Measurements from ENCODE around the gene OSMR. TPM values are rescaled to one million over a fixed set of nuclear protein-coding genes. Genes with fewer than 3 reads are reported as not detected.
A peak's percentile ranks its signal among the peaks of the same experiment; 100 is the strongest.
"Not testable (repeated sequence)": the region's sequence is repeated elsewhere in the genome, so short reads cannot be mapped to it uniquely, and the experiment has no call there.

The OSMR gene
- total RNA-seq, 1 donor: under 0.01 TPM

DNA sequence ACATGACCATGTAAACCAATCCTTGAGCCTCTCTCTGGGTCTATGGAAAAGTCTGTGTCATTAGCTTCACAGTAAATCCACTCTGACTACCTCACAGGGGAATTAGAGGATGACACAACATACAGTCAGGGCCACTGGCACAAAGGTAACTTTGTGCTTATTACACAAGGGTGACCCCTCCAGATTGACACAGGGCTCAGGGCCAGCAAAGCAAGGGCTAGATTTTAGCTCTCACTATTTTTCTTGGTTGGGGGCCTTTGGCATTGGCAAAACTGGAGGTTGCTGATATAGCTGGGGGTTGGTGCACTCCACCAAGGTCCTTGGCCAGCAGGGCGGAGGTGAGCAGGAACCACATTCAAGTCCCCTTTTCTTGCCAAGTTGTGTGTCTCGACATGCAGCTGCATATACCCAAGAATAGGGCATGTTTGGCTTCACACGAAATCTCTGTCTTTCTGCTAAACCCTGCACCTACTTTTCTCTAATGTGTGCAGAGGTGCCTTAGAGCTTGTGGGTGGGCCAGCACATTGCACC lies 15.2 kb upstream of the OSMR start:
- DNase-seq (ENCODE audit: low read depth in 2 of 3, low spot score in 2 of 3): no peak

- no peak for DNase-seq (ENCODE audit: low read depth in 2 of 3, low spot score in 2 of 3)
These were observed 14.7 kb upstream of the OSMR start for GRCh38 chr5:38831117-38831516.

GRCh38 chr5:38831909-38832308 lies 13.9 kb upstream of the OSMR start:
- peak in 2 of 3 donors; percentile 30 to 46 for DNase-seq (ENCODE audit: low read depth in 2 of 3, low spot score in 2 of 3)

GRCh38 chr5:38832810-38833209 lies 13.0 kb upstream of the OSMR start:
- no peak for DNase-seq (ENCODE audit: low read depth in 2 of 3, low spot score in 2 of 3)

DNA sequence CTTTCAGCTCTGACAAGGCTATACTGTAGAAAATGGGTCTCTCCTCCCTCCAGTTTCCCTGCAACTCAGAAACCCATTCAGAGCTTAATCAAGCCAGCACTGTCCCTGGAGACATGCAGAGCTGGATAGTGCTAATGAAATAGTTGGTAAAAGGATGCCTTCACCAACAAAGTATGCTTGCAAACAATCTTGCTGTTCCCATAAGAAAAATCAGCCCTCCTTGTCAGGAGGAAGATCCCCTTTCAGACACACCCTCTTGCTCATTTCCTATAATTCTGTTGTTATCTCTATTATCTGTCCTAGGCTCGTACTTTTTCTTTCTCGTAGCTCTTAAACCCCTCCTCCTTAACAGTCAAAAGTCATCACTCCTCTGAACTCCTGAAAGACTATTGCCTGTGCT lies 9.9 kb upstream of the OSMR start:
- DNase-seq (ENCODE audit: low read depth in 2 of 3, low spot score in 2 of 3): no peak

- DNase-seq (ENCODE audit: low read depth in 2 of 3, low spot score in 2 of 3): no peak
These were observed 8.4 kb upstream of the OSMR start for GRCh38 chr5:38837416-38837815.

- no peak for DNase-seq (ENCODE audit: low read depth in 2 of 3, low spot score in 2 of 3)
These were observed 7.9 kb upstream of the OSMR start for GRCh38 chr5:38837932-38838331.

GRCh38 chr5:38843665-38844064 lies 2.1 kb upstream of the OSMR start:
- DNase-seq (ENCODE audit: low read depth in 2 of 3, low spot score in 2 of 3): no peak

DNA sequence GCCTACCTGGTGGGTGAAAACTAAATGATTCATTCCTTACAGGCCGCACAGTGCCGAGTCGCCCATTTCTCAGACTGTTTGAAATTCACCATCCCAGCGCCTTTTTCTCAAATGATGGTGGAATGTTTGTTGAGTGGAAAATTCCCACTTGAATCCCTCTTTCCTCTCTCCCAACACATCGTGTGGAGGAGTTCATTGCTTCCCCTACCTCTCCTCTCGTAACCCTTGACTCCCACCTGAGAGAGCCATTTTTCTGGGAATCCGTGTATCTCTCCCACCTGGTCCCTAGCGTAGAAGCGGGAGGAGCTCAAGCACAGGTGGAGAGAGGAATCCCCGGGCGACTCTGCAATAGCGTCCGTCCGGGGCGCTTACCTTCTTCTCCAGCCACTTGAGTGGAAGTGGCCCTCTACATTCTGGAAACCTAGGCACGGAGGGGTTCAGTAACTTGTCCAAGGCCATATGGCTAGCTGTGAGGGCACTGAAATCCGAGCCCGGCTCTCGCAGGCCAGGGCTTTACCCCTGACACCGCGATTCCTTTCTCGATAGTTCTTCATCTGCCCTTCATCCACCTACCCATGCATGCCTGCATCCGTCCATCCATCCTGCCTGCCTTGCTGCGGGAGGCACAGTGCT lies 683 bp downstream of the OSMR start:
- no peak for DNase-seq (ENCODE audit: low read depth in 2 of 3, low spot score in 2 of 3)

GRCh38 chr5:38847559-38848347 lies 1.9 kb downstream of the OSMR start:
- no peak for DNase-seq (ENCODE audit: low read depth in 2 of 3, low spot score in 2 of 3)

GRCh38 chr5:38848637-38849036 lies 2.8 kb downstream of the OSMR start:
- no peak for DNase-seq (ENCODE audit: low read depth in 2 of 3, low spot score in 2 of 3)

- not testable (repeated sequence) for DNase-seq (ENCODE audit: low read depth in 2 of 3, low spot score in 2 of 3)
These were observed 5.8 kb downstream of the OSMR start for GRCh38 chr5:38851640-38852039.

DNA sequence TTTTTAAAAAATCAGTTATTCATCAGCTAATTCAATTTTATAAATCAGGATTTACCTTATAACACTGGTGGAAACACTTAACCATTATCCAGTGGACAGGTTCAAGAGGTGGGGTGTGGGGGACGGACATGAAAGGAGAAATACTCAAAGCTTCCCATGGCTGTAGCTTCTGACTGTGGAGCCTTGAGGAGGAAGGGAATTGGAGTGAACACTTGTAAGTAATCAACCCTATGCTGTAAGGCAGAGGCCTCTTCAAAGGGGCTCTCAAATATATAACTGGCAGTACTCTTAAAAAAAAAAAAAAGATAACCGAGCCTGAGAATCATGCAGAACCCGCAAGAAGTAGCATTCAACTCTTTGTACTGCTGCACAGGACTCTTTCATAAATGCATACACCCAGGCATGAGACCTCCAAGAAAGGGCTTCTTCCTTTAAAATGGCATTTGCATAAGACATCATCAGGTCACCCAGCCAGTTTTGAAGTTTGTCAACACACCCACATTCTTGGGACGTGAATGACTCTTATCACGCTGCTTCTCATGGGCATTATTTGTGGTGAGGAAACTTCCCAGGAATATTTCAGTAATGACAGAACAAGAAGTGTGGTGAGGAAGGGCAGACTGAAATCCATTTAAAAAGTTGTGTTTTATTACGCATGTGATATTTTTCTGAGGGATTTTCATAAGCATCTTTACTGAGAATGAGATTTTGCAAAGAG lies 8.1 kb downstream of the OSMR start:
- DNase-seq (ENCODE audit: low read depth in 2 of 3, low spot score in 2 of 3): no peak

DNA sequence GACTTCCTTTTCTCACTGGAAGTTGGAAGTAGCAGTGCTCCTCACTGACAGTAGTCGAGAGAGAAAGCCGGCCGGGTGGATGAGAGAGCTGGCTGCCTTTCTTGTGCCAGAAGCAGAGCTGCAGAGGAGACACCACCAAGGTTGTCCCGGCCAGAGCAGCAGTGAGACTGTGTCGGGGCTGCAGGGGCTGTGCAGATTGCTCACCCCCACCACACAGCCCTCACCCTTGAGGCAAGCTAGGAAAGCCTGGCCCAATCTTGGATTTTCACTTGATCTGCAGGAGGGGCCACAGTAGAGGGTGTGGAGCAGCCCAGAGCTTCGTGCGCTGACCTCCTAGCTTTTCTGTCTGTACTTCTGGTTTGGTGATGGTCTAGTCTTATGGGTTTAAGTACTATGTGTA lies 9.1 kb downstream of the OSMR start:
- no peak for DNase-seq (ENCODE audit: low read depth in 2 of 3, low spot score in 2 of 3)

DNA sequence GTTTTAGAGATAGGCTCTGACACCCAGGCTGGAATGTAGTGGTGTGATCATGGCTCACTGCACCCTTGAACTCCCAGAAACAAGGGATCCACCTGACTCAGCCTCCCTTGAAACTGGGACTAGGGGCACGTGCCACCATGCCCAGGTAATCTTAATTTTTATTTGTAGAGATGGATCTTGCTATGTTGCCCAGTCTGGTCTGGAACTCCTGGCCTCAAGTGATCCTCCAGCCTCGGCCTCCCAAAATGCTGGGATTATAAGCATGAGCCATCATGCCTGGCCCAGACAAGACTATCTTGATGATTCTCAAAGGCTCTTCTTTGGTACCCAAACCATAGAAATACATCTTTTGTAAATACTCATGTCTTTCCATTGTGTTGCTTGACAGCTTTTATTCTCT lies 10.8 kb downstream of the OSMR start:
- DNase-seq (ENCODE audit: low read depth in 2 of 3, low spot score in 2 of 3): no peak

DNA sequence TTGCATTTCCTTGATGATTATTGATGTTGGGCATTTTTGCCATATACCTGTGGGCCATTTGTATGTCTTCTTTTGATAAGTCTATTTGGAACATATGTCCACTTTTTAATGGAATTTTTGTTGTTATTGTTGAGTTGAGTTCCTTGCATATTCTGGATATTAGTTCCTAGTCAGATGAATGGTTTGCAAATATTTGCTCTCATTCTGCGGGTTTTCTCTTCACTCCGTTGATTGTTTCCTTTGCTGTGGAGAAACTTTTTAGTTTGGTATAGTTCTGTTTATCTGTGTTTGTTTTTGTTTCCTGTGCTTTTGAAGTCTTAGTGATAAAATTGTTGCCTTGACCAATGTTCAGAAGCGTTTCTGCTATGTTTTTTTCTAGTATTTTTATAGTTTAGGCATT lies 13.0 kb downstream of the OSMR start:
- DNase-seq (ENCODE audit: low read depth in 2 of 3, low spot score in 2 of 3): no peak

DNA sequence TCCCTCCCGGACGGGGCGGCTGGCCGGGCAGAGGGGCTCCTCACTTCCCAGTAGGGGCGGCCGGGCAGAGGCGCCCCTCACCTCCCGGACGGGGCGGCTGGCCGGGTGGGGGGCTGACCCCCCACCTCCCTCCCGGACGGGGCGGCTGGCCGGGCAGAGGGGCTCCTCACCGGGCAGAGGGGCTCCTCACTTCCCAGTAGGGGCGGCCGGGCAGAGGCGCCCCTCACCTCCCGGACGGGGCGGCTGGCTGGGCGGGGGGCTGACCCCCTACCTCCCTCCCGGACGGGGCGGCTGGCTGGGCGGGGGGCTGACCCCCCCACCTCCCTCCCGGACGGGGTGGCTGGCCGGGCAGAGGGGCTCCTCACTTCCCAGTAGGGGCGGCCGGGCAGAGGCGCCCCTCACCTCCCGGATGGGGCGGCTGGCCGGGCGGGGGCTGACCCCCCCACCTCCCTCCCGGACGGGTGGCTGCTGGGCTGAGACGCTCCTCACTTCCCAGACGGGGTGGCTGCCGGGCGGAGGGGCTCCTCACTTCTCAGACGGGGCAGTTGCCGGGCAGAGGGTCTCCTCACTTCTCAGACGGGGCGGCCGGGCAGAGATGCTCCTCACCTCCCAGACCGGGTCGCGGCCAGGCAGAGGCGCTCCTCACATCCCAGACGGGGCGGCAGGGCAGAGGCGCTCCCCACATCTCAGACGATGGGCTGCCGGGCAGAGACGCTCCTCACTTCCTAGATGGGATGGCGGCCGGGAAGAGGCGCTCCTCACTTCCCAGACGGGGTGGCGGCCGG lies 16.4 kb downstream of the OSMR start:
- DNase-seq (ENCODE audit: low read depth in 2 of 3, low spot score in 2 of 3): not testable (repeated sequence)

- no peak for DNase-seq (ENCODE audit: low read depth in 2 of 3, low spot score in 2 of 3)
These were observed 20.7 kb downstream of the OSMR start for GRCh38 chr5:38866362-38867031.

- DNase-seq (ENCODE audit: low read depth in 2 of 3, low spot score in 2 of 3): no peak
These were observed 21.2 kb downstream of the OSMR start for GRCh38 chr5:38867032-38867398.

- DNase-seq (ENCODE audit: low read depth in 2 of 3, low spot score in 2 of 3): no peak
These were observed 21.6 kb downstream of the OSMR start for GRCh38 chr5:38867416-38867815.
